ENCODE data around the gene TMPRSS4.

DNA sequence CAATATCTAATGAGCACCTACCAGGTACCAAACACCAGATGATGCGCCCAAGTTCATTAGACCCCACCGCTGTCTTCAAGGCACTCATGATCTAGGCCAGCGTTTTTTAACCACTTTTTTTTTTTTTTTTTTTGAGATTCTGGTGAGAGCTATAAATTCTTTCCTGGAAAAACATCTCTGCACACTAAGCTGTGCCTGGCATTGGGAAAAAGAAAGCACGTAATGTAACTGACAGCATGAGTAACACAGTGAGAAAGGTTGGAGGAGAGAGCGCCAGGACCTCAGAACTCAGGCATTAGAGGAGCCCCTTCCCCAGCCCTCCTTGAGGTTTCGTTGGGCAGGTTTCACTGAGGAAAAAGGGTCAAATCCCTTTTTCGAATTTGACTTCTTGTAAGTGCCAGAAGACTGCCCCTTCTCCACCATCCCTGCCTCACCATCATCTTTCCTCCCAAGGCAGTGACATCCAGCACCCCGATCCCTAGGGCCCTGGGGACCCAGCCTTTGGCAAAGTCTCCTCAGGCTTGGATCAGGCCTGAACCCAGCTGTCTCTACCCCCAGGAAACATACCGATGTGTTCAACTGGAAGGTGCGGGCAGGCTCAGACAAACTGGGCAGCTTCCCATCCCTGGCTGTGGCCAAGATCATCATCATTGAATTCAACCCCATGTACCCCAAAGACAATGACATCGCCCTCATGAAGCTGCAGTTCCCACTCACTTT is 36.0 kb downstream of the TMPRSS4 start:
- TF ChIP-seq GATA2 (IDR thresholded peaks at IDR 0.05; ENCODE audit: low read depth, low read length) (no peak), GATA3 (IDR thresholded peaks at IDR 0.05; ENCODE audit: low read depth, low read length) (no peak)
